Thyroid gland (tissue), 4 donors: ENCODE measurements around the gene RAP1GAP2. TPM values are rescaled to one million over a fixed set of nuclear protein-coding genes. Genes with fewer than 3 reads are reported as not detected.
"Not testable (repeated sequence)": the region's sequence is repeated elsewhere in the genome, so short reads cannot be mapped to it uniquely, and the experiment has no call there.

Experiments
- DNase-seq, 2 donors: peaks; one replicate each; pipeline ENCODE4 v3.0.0-alpha.2; 2019
- H3K27ac ChIP-seq, 3 donors: fragments of 200-600 bp; sonication (generic); 1 replicate in 2 of 3; 2 replicates in 1 of 3; pipeline ENCODE4 v1.5.1; 2016 to 2019; ENCODE audit warnings: mild to moderate bottlenecking in 1 of 3, moderate library complexity in 1 of 3
- H3K27me3 ChIP-seq: fragments of 200-600 bp; sonication (generic); one replicate; pipeline ENCODE4 v1.5.1; 2019
- H3K36me3 ChIP-seq, 2 donors: fragments of 200-600 bp; sonication (generic); one replicate each; pipeline ENCODE4 v1.5.1; 2016 to 2019
- H3K4me1 ChIP-seq, 2 donors: fragments of 200-600 bp; sonication (generic); one replicate each; pipeline ENCODE4 v1.5.1; 2017 to 2019
- H3K4me3 ChIP-seq, 3 donors: fragments of 200-600 bp; sonication (generic); replicated peaks in 1 of 3; 1 replicate in 2 of 3; 2 replicates in 1 of 3; pipeline ENCODE4 v1.5.1; 2016; ENCODE audit warnings: mild to moderate bottlenecking in 1 of 3
- H3K9me3 ChIP-seq: fragments of 200-600 bp; sonication (generic); one replicate; pipeline ENCODE4 v1.5.1; 2017
- POLR2A ChIP-seq, 2 donors: fragments of 450-650 bp; IDR thresholded peaks; one replicate each; pipeline ENCODE4 v1.6.1; 2017; ENCODE audit warnings: antibody characterized with exemption in 2 of 2, mild to moderate bottlenecking in 2 of 2, moderate library complexity in 1 of 2
- WGBS, 2 donors: methylation state at CpG; one replicate each; pipeline ENCODE4 v1.1.5; 2017; 5-methylcytosine and 5-hydroxymethylcytosine counted together
- intact Hi-C: fragments of 100-400 bp; cut with DNase I; formaldehyde crosslinking; loops from one replicate; pipeline ENCODE4 v1.15.1; 2023
- total RNA-seq, 4 donors: library from RNA; depleted of rRNA; stranded (reverse); fragments of >200 nt; gene quantifications; one replicate each; pipeline ENCODE4 v1.2.3, GENCODE V29; 2016
- TF ChIP-seq, protein P1 (sequence below), 6 experiments: fragments of 200-600 bp in 3 of 6; fragments of 450-650 bp in 3 of 6; sonication (generic) in 3 of 6; IDR thresholded peaks; one replicate each; pipeline ENCODE4 v1.5.1; 2016 to 2019; ENCODE audit warnings: antibody characterized with exemption in 6 of 6, mild to moderate bottlenecking in 2 of 6, inconsistent platforms in 1 of 6, moderate library complexity in 1 of 6

RAP1GAP2 gene
- total RNA-seq, 4 donors from 2014 or later, result 5.9 to 8.4 (median 6.8) TPM

DNA sequence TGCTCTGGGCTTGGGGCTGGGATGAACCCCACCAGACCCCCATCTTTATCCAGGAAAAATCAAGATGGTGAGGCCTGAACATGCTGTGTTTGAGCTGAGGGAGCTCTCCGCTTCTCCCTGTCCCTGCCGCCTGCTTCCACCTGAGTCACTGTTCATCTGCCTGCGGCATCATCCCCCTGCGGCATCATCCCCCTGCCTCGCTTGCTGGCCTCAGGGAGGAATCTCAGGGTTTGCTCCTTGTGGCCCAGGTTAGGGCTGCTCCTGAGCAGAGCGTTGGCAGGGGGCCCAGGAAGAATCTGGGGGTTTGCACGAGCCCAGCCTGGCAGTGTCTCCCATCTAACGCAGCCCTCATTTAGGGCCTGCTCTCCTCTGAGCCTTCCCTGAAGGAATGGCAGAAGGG lies 11.4 kb upstream of the RAP1GAP2 start:
- no peak for DNase-seq
- Histone ChIP-seq H3K9me3 (no peaks in the 10 kb centered on the region), H3K4me1 (no peaks in the 10 kb centered on the region), H3K27me3 (no peaks in the 10 kb centered on the region), H3K27ac (no peak overlapping the region), H3K36me3 (no peaks in the 10 kb centered on the region), H3K4me3 (no peak overlapping the region)
- 81 to 89% methylated on average over 8 of the region's 8 CpGs for WGBS, 2 donors
- intact Hi-C loops, result no loop called here
- TF ChIP-seq POLR2A (IDR thresholded peaks at IDR 0.05), result no peak
- TF ChIP-seq, protein P1, sequence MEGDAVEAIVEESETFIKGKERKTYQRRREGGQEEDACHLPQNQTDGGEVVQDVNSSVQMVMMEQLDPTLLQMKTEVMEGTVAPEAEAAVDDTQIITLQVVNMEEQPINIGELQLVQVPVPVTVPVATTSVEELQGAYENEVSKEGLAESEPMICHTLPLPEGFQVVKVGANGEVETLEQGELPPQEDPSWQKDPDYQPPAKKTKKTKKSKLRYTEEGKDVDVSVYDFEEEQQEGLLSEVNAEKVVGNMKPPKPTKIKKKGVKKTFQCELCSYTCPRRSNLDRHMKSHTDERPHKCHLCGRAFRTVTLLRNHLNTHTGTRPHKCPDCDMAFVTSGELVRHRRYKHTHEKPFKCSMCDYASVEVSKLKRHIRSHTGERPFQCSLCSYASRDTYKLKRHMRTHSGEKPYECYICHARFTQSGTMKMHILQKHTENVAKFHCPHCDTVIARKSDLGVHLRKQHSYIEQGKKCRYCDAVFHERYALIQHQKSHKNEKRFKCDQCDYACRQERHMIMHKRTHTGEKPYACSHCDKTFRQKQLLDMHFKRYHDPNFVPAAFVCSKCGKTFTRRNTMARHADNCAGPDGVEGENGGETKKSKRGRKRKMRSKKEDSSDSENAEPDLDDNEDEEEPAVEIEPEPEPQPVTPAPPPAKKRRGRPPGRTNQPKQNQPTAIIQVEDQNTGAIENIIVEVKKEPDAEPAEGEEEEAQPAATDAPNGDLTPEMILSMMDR (IDR thresholded peaks at IDR 0.05), result no peak

- H3K4me3 ChIP-seq, DNase-seq, intact Hi-C loops, H3K9me3 ChIP-seq, H3K27ac ChIP-seq, H3K4me1 ChIP-seq, H3K27me3 ChIP-seq, H3K36me3 ChIP-seq: not testable (repeated sequence)
- 87 to 90% methylated on average over 12 of the region's 12 CpGs for WGBS, 2 donors
Observed at GRCh38 chr17:2785376-2785775, 10.9 kb upstream of the RAP1GAP2 start.

GRCh38 chr17:2786176-2786881 lies 9.9 kb upstream of the RAP1GAP2 start:
- no peaks in the 10 kb centered on the region for H3K27me3 ChIP-seq
- DNase-seq, result peak; percentile 72 to 73
- H3K36me3 ChIP-seq, result no peaks in the 10 kb centered on the region
- H3K27ac ChIP-seq, result no peak overlapping the region
- H3K4me1 ChIP-seq, result no peaks in the 10 kb centered on the region
- intact Hi-C loops, result no loop called here
- TF ChIP-seq, protein P1 (IDR thresholded peaks at IDR 0.05), result peak in 4 of 6 experiments; percentile 27 to 59 (median 46)
- TF ChIP-seq POLR2A (IDR thresholded peaks at IDR 0.05), result no peak
- WGBS, 2 donors, result 22 to 31% methylated on average over 21 of the region's 21 CpGs
- no peaks in the 10 kb centered on the region for H3K9me3 ChIP-seq
- H3K4me3 ChIP-seq, result no peak overlapping the region

DNA sequence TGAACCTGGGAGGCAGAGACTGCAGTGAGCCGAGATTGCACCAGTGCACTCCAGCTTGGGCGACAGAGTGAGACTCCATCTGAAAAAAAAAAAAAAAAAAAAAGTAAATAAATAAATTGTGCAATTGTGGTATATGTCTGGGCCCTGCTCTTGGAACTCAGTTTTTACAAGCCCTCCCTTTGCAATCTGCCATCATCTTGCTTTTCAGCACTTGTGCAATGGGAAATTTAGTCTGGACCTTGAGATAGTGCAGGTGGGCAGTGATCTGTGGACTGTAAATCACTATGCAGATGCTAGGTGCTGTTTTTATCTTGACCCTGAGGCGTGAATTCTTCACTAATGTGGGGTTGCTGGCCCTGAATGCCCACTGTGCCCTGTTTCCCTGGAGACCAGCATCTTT lies 6.5 kb upstream of the RAP1GAP2 start:
- 73 to 87% methylated on average over 3 of the region's 3 CpGs for WGBS, 2 donors
- TF ChIP-seq POLR2A (IDR thresholded peaks at IDR 0.05), result no peak
- TF ChIP-seq, protein P1 (IDR thresholded peaks at IDR 0.05), result no peak

GRCh38 chr17:2792366-2793169 lies 3.7 kb upstream of the RAP1GAP2 start:
- intact Hi-C loops, result no loop called here
- Histone ChIP-seq H3K27me3 (no peaks in the 10 kb centered on the region), H3K4me3 (no peak overlapping the region), H3K36me3 (no peaks in the 10 kb centered on the region), H3K27ac (no peak overlapping the region), H3K9me3 (no peaks in the 10 kb centered on the region), H3K4me1 (no peaks in the 10 kb centered on the region)
- no peak for DNase-seq
- TF ChIP-seq POLR2A (IDR thresholded peaks at IDR 0.05), result no peak
- WGBS, 2 donors, result 72 to 73% methylated on average over 11 to 24 of the region's 24 CpGs

More for the DNA sequence above, 6.5 kb upstream of the RAP1GAP2 start:
- H3K36me3 ChIP-seq, result no peaks in the 10 kb centered on the region
- H3K4me1 ChIP-seq, result no peaks in the 10 kb centered on the region
- H3K9me3 ChIP-seq, result no peaks in the 10 kb centered on the region
- DNase-seq, result no peak
- H3K27ac ChIP-seq, result no peak overlapping the region
- no peak overlapping the region for H3K4me3 ChIP-seq
- no peaks in the 10 kb centered on the region for H3K27me3 ChIP-seq
- intact Hi-C loops, result no loop called here
